Neural progenitor cell (in vitro differentiated cells): ENCODE data around the gene DISP3.

Source experiments
- CTCF ChIP-seq: fragments of 200-600 bp; sonication (generic); IDR thresholded peaks from 2 replicates; pipeline ENCODE4 v1.5.1; 2017; ENCODE audit warnings: antibody characterized with exemption, mild to moderate bottlenecking
- EZH2 ChIP-seq: fragments of 200-600 bp; sonication (generic); IDR thresholded peaks from 2 replicates; pipeline ENCODE4 v1.6.1; 2017; ENCODE audit warnings: antibody characterized with exemption, mild to moderate bottlenecking, moderate library complexity

DNA sequence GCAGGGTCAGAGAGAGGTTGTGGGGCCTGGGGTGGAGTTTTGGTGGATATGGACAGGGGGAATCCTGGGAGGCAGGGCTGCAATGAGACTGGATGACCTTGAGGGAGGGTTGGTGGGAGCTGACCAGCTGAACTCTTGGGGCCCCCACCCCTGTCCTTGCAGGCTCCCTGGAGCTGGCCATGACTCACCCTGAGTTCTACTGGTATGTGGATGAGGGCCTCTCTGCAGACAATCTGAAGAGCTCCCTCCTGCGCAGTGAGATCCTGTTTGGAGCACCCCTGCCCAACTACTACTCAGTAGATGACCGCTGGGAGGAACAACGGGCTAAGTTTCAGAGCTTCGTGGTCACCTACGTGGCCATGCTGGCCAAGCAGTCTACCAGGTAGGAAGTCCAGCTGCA, 23.6 kb downstream of the DISP3 start:
- TF ChIP-seq CTCF (no peak), EZH2 (no peak)
